Thyroid gland (tissue), 4 donors: ENCODE measurements around the gene ERBB2.
"Not testable (repeated sequence)": the region's sequence is repeated elsewhere in the genome, so short reads cannot be mapped to it uniquely, and the experiment has no call there.

Experiments
- CTCF ChIP-seq, 6 experiments: fragments of 200-600 bp in 3 of 6; fragments of 450-650 bp in 3 of 6; sonication (generic) in 3 of 6; IDR thresholded peaks; one replicate each; pipeline ENCODE4 v1.5.1; 2016 to 2019; ENCODE audit warnings: antibody characterized with exemption in 6 of 6, mild to moderate bottlenecking in 2 of 6, inconsistent platforms in 1 of 6, moderate library complexity in 1 of 6
- POLR2A ChIP-seq, 2 donors: fragments of 450-650 bp; IDR thresholded peaks; one replicate each; pipeline ENCODE4 v1.6.1; 2017; ENCODE audit warnings: antibody characterized with exemption in 2 of 2, mild to moderate bottlenecking in 2 of 2, moderate library complexity in 1 of 2

- not testable (repeated sequence) for TF ChIP-seq POLR2A, CTCF (IDR thresholded peaks at IDR 0.05)
These were observed 26.1 kb downstream of the ERBB2 start for GRCh38 chr17:39725923-39726322.
